Activated naive CD4-positive, alpha-beta T cell treated with anti-CD3 and anti-CD28 coated beads, Interleukin-2, amount 10 ng/mL, durations not matched to agents 7 days and 5 days (primary cell): ENCODE data around the gene CLDN34.
A peak's percentile ranks its signal among the peaks of the same experiment; 100 is the strongest.

Experiments
- CTCF ChIA-PET: fragments of 350-600 bp; sonication (Branson Sonifier 250); formaldehyde crosslinking; loops from one replicate; lab custom pipeline; 2021; ENCODE audit warnings: antibody characterized with exemption; lab: Charles Lee
- DNase-seq: peaks from one replicate; pipeline ENCODE4 v3.0.0-alpha.2; 2020
- H3K27ac Mint-ChIP-seq: one replicate; pipeline ENCODE4 v1.8.0; 2021; ENCODE audit warnings: mild to moderate bottlenecking, moderate library complexity, mixed read lengths
- H3K27me3 Mint-ChIP-seq: one replicate; pipeline ENCODE4 v1.8.0; 2021; ENCODE audit warnings: mild to moderate bottlenecking, mixed read lengths
- H3K36me3 Mint-ChIP-seq: one replicate; pipeline ENCODE4 v1.8.0; 2021; ENCODE audit warnings: mixed read lengths
- H3K4me1 Mint-ChIP-seq: one replicate; pipeline ENCODE4 v1.8.0; 2021; ENCODE audit warnings: mixed read lengths
- H3K4me3 Mint-ChIP-seq: one replicate; pipeline ENCODE4 v1.8.0; 2021; ENCODE audit warnings: mild to moderate bottlenecking, moderate library complexity, mixed read lengths
- H3K9me3 Mint-ChIP-seq: one replicate; pipeline ENCODE4 v1.8.0; 2021; ENCODE audit warnings: mixed read lengths

The CLDN34 gene, protein sequence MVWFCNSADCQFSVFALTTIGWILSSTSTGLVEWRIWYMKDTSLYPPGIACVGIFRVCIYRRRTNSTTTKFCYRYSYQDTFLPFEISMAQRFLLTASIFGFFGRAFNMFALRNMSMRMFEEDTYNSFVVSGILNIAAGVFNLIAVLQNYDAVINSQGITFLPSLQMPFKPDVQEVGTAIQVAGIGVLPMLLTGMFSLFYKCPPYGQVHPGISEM

DNA sequence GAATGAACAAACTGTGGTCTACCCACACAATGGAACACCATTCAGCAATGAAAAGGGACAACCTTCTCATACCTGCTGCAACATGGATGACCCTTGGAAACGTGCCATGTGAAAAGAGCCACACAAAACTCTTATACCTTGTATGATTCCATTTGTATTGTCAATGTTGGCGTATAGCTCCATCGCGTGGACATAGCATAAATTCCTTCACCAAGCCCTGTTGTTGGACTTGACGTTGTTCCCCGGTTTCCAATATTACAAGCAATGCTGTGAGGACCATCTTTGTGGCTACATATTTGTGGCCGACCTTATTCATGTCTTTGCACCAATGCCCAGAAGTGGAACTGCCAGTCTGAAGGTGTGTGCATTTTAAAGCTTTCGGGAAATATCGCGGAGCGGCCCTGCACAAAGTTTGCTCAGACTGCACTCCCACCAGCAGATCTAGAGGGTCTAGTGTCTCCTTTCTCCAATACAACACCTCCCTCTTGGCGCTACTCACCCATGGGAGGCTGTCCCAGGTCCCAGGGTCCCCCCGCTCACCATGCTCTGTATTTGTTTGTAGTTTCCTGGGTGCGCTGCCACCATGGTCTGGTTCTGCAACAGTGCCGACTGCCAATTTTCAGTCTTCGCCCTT, at the start of gene CLDN34:
CLDN34 (plus strand) TSS at position 584 of the 634 bp plus-strand sequence; CDS start at position 584, 0 bp downstream.
- Mint-ChIP-seq H3K36me3 (no peaks in the 10 kb centered on the region), H3K4me3 (no peak within 1 kb of the TSS), H3K9me3 (no peaks in the 10 kb centered on the region), H3K4me1 (no peaks in the 10 kb centered on the region), H3K27ac (no peak within 1 kb of the TSS), H3K27me3 (peaks cover 9% of the 10 kb centered on the region)
- CTCF ChIA-PET, result no interaction called here
- no peak for DNase-seq

GRCh38 chrX:9917861-9918260, 49.3 kb upstream of the CLDN34 start:
- Mint-ChIP-seq H3K9me3 (no peaks in the 10 kb centered on the region), H3K4me1 (no peaks in the 10 kb centered on the region), H3K36me3 (no peaks in the 10 kb centered on the region), H3K27ac (no peak overlapping the region), H3K27me3 (peaks cover 8% of the 10 kb centered on the region), H3K4me3 (no peak overlapping the region)
- DNase-seq, result no peak
- CTCF ChIA-PET, result no interaction called here

DNA sequence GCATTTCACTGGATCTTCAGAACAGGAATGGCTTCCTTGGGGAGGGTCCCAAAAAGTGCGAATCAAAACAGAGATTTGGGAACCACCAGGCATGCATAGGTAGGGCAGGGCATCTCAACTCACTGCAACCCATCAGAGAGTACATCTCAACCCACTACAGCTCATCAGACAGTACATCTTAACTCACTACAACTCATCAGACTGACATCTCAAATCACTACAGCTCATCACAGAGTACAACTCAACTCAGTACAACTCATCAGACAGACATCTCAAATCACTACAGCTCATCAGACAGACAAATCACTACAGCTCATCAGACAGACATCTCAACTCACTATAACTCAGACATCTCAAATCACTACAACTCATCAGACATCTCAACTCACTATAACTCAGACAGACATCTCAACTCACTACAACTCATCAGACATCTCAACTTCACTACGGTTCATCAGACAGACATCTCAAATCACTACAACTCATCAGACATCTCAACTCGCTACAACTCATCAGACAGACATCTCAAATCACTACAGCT, 47.5 kb upstream of the CLDN34 start:
- peaks cover 8% of the 10 kb centered on the region for H3K27me3 Mint-ChIP-seq
- CTCF ChIA-PET, result no interaction called here

DNA sequence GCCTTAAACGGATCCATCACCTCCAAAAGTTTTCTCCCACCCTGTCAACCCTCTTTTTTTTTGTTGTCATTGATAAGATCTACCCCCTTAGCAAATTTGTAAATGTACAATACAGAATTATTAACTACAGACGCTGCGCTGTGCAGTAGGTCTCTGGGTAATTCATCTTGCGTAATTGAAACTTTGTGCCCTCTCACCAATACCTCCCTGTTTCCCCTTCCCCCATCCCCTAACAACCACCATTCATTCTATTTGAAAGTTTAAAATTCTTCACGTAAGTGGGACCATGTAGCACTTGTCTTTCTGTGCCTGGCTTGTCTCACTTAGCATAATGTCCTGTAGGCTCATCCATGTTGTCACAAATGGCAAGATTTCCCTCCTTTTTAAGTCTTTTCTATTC, 45.8 kb upstream of the CLDN34 start:
- no peak for DNase-seq
- CTCF ChIA-PET, result no interaction called here
- Mint-ChIP-seq H3K36me3 (no peaks in the 10 kb centered on the region), H3K27ac (no peak overlapping the region), H3K9me3 (no peaks in the 10 kb centered on the region), H3K4me3 (no peak overlapping the region), H3K4me1 (no peaks in the 10 kb centered on the region), H3K27me3 (peaks cover 8% of the 10 kb centered on the region)

More for the DNA sequence above, 47.5 kb upstream of the CLDN34 start:
- H3K4me3 Mint-ChIP-seq, result no peak overlapping the region
- H3K9me3 Mint-ChIP-seq, result no peaks in the 10 kb centered on the region
- no peak for DNase-seq
- H3K27ac Mint-ChIP-seq, result no peak overlapping the region
- no peaks in the 10 kb centered on the region for H3K4me1 Mint-ChIP-seq
- H3K36me3 Mint-ChIP-seq, result no peaks in the 10 kb centered on the region

GRCh38 chrX:9923357-9923756, 43.8 kb upstream of the CLDN34 start:
- no peak overlapping the region for H3K27ac Mint-ChIP-seq
- no peak overlapping the region for H3K4me3 Mint-ChIP-seq
- no peaks in the 10 kb centered on the region for H3K36me3 Mint-ChIP-seq
- DNase-seq, result no peak
- H3K27me3 Mint-ChIP-seq, result peaks cover 8% of the 10 kb centered on the region
- CTCF ChIA-PET, result no interaction called here
- no peaks in the 10 kb centered on the region for H3K9me3 Mint-ChIP-seq
- no peaks in the 10 kb centered on the region for H3K4me1 Mint-ChIP-seq

DNA sequence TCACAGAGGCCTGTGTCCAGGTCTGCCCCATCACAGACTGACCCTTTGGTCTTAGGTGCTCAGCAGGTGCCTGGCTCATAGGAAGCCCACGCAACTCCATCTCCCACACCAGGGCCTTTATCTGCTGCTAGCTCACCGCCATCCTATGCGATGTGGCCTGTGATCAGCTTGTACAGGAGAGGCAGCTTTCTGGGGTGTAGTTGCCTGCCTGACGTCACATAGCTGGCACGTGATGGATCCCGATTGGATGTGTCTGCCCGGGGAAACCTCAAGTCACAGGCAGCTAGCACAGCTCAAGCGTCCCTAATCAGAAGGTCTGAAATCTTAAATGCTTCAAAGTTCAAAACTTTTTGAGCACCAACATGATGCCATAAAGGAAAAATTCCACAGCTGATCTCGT, 41.2 kb upstream of the CLDN34 start:
- H3K4me3 Mint-ChIP-seq, result no peak overlapping the region
- no peak for DNase-seq
- CTCF ChIA-PET, result no interaction called here
- H3K36me3 Mint-ChIP-seq, result no peaks in the 10 kb centered on the region
- H3K27me3 Mint-ChIP-seq, result peaks cover 4% of the 10 kb centered on the region
- no peaks in the 10 kb centered on the region for H3K9me3 Mint-ChIP-seq
- H3K4me1 Mint-ChIP-seq, result no peaks in the 10 kb centered on the region
- H3K27ac Mint-ChIP-seq, result no peak overlapping the region

DNA sequence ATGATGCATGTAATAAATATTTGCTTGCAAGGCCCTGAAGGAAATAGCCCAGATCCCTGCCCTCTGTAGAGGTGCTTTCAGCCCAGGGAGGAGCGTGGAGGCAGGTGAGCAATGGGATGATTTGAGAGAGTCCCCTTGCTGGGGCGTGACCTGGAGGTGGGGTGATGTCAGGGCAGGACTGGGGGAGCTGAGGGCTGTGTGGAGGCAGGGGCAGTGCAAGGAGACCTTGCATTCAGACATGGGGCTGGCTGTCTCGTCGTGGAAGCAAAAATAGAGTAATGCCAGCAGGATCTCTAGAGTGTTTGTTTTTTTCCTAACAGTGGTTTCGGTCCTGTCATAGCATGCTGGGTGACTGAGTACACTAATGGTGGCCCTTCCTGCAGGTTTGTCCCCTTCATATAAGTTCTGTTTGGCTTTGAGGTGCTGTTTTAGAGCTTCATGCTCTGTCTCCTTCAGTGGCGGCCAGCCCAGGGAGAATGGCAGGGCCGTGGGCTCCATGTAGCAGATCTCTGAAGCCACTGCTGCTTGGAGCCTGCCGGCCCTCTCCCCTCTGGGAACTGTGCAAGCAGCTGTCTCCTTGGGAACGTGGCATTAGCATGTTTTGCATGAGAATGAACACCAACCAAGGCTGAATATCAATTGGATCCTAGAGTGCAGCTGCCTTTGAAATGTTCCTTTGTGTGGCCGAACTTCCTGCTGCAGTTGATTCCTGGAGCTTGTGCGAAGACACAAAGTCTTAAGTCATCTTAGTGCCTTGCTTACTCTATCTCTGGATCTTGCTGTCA, 39.3 kb upstream of the CLDN34 start:
- Mint-ChIP-seq H3K27me3 (no peaks in the 10 kb centered on the region), H3K9me3 (no peaks in the 10 kb centered on the region), H3K4me1 (no peaks in the 10 kb centered on the region), H3K36me3 (no peaks in the 10 kb centered on the region), H3K4me3 (no peak overlapping the region), H3K27ac (no peak overlapping the region)
- CTCF ChIA-PET, result no interaction called here
- no peak for DNase-seq

DNA sequence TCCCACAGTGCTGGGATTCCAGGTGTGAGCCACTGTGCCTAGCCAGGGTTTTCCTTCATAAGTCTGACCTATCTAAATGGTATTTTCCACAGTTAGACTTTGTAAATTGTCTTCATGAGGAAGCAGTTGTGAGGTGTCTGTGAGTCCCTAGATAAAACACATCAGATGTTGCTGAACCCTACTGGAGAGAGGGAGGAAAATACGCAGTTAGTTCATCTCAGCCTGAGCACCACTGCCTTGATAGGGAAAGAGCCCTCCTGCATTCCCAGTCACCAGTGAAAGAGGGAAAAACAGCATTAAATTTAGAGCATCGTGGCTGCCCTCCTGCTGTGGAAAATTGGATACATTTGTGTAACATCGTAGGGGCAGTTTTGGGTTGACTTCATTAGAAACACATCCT, 31.7 kb upstream of the CLDN34 start:
- Mint-ChIP-seq H3K4me1 (peaks cover 2% of the 10 kb centered on the region), H3K27ac (no peak overlapping the region), H3K36me3 (no peaks in the 10 kb centered on the region), H3K4me3 (no peak overlapping the region), H3K27me3 (peaks cover 29% of the 10 kb centered on the region), H3K9me3 (no peaks in the 10 kb centered on the region)
- DNase-seq, result no peak
- CTCF ChIA-PET, result no interaction called here

DNA sequence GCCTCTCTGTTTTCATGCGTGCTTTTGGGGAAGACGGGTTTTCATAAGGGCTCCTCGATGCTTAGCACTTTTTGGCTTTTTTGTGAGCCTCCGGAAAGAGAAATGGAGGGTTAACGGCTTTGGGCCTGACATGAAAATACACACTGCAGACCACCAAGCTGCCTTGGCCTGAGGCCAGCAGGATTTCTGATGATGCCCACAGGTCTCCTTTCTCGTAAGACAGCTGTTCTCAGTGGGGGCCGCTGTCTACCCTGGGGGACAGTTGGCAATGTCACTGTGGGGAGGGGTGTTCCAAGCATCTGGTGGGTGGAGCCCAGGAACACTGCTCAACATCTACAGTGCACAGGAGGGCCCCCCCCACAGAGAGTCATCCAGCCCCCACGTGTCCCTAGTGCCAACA, 29.4 kb upstream of the CLDN34 start:
- DNase-seq, result no peak
- no peak overlapping the region for H3K27ac Mint-ChIP-seq
- H3K4me1 Mint-ChIP-seq, result peaks cover 15% of the 10 kb centered on the region
- H3K27me3 Mint-ChIP-seq, result peaks cover 47% of the 10 kb centered on the region
- H3K4me3 Mint-ChIP-seq, result no peak overlapping the region
- no peaks in the 10 kb centered on the region for H3K9me3 Mint-ChIP-seq
- no peaks in the 10 kb centered on the region for H3K36me3 Mint-ChIP-seq
- CTCF ChIA-PET, result no interaction called here

GRCh38 chrX:9938516-9938915, 28.6 kb upstream of the CLDN34 start:
- Mint-ChIP-seq H3K4me3 (no peak overlapping the region), H3K27ac (no peak overlapping the region), H3K36me3 (no peaks in the 10 kb centered on the region), H3K9me3 (no peaks in the 10 kb centered on the region), H3K4me1 (peaks cover 15% of the 10 kb centered on the region), H3K27me3 (peaks cover 48% of the 10 kb centered on the region)
- DNase-seq, result no peak
- CTCF ChIA-PET, result no interaction called here

- no peak for DNase-seq
- Mint-ChIP-seq H3K27ac (no peak overlapping the region), H3K36me3 (no peaks in the 10 kb centered on the region), H3K4me3 (no peak overlapping the region), H3K9me3 (no peaks in the 10 kb centered on the region), H3K27me3 (peaks cover 54% of the 10 kb centered on the region), H3K4me1 (peaks cover 15% of the 10 kb centered on the region)
- CTCF ChIA-PET, result no interaction called here
Observed at GRCh38 chrX:9940421-9940820, 26.7 kb upstream of the CLDN34 start.

- Mint-ChIP-seq H3K4me3 (no peak overlapping the region), H3K27ac (no peak overlapping the region), H3K4me1 (peaks cover 15% of the 10 kb centered on the region), H3K9me3 (no peaks in the 10 kb centered on the region), H3K27me3 (peaks cover 57% of the 10 kb centered on the region), H3K36me3 (no peaks in the 10 kb centered on the region)
- DNase-seq, result peak; percentile 54
- CTCF ChIA-PET, result no interaction called here
Observed at GRCh38 chrX:9942086-9942485, 25.1 kb upstream of the CLDN34 start.

DNA sequence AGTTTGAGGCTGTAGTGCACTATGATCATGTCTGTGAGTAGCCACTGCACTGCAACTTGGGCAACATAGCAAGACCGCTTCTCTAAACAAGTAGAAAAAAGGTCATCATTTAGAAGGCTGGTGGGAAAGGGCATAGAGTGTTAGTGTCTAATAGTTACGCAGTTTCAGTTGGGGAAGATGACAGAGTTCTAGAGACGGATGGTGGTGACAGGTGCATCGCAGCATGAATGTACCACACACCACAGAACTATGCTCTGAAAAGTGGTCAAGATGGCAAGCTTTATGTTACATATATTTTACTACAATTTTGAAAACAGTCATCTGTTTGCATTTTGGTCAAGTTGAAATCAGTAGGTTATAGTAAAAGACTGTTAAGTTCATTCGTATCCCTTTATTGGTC, 23.7 kb upstream of the CLDN34 start:
- H3K4me1 Mint-ChIP-seq, result peaks cover 15% of the 10 kb centered on the region
- CTCF ChIA-PET, result no interaction called here
- peaks cover 58% of the 10 kb centered on the region for H3K27me3 Mint-ChIP-seq
- no peak for DNase-seq
- no peak overlapping the region for H3K27ac Mint-ChIP-seq
- no peaks in the 10 kb centered on the region for H3K9me3 Mint-ChIP-seq
- H3K4me3 Mint-ChIP-seq, result no peak overlapping the region
- H3K36me3 Mint-ChIP-seq, result no peaks in the 10 kb centered on the region

DNA sequence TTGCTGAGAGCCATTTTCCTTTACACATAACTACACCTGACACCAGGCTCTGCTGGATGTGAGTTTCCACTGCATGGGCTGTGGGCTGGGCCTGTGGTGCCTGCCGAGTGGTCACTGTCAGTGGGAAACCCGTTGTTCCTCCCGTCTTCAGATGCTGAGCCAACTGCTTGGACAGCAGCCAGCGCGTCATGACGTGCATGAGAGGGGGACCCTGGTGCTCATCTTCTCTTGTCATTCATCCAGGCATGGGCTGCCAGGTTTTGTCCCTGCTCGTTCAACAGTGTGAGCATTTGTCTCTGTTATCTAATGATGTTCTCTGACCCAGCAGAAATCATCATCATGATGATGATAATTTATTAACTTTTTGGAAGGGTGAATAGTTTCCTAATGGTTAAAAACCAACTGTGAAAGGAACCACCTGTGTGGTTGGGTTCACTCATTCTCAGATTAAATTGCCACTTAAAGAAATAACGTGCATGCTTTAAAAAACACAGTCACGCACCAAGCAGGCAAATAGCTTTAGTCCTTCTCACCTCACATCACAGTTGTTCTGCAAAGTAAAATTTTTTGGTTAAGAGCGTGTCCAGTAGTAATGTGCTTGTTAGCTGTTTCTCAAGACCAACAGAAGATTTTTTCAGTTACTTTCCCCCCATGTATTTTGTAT, 19.9 kb upstream of the CLDN34 start:
- Mint-ChIP-seq H3K27me3 (peaks cover 40% of the 10 kb centered on the region), H3K9me3 (no peaks in the 10 kb centered on the region), H3K36me3 (no peaks in the 10 kb centered on the region), H3K4me3 (no peak overlapping the region), H3K4me1 (peaks cover 4% of the 10 kb centered on the region), H3K27ac (no peak overlapping the region)
- CTCF ChIA-PET, result no interaction called here
- DNase-seq, result no peak
